ENCODE results near the gene SH3RF1. TPM values are rescaled to one million over a fixed set of nuclear protein-coding genes. Genes with fewer than 3 reads are reported as not detected.

The SH3RF1 gene
- total and polyA plus RNA-seq, 2 of the 8 experiments (the other 6 are each of a cell fraction or from before 2014, with no cell fraction given), result 6.9 to 15.1 TPM

DNA sequence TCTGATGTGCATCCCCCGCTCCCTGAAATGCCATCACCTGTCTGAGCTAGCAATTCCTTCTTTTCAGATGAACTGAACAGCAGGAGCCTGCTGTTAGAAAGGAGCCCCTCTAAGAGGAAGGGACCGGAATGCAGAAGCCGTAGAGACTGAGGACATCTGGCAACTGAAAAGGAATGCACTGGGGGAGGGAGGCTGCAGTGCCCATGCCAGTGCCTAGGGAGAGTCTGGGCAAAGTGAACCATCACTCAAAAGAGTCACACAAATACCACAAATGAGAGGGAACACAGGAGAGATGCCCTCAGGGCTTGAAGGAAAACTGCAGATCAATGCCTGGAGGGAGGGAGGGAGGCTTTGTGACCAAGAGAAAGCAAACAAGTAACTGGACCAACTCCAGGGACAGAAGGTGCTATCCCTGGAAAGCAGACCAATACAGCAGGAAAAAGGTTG, 166.8 kb downstream of the SH3RF1 start (continued):
- TF ChIP-seq, protein P1, sequence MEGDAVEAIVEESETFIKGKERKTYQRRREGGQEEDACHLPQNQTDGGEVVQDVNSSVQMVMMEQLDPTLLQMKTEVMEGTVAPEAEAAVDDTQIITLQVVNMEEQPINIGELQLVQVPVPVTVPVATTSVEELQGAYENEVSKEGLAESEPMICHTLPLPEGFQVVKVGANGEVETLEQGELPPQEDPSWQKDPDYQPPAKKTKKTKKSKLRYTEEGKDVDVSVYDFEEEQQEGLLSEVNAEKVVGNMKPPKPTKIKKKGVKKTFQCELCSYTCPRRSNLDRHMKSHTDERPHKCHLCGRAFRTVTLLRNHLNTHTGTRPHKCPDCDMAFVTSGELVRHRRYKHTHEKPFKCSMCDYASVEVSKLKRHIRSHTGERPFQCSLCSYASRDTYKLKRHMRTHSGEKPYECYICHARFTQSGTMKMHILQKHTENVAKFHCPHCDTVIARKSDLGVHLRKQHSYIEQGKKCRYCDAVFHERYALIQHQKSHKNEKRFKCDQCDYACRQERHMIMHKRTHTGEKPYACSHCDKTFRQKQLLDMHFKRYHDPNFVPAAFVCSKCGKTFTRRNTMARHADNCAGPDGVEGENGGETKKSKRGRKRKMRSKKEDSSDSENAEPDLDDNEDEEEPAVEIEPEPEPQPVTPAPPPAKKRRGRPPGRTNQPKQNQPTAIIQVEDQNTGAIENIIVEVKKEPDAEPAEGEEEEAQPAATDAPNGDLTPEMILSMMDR (IDR thresholded peaks at IDR 0.05; ENCODE audit: control extremely low read depth in 1 of 3, insufficient read depth in 1 of 3, low read depth in 1 of 3, low read length in 3 of 3), result peak in 1 of 3 experiments; percentile 8; a peak in 1 of 4 replicates
- TF ChIP-seq, protein P2, sequence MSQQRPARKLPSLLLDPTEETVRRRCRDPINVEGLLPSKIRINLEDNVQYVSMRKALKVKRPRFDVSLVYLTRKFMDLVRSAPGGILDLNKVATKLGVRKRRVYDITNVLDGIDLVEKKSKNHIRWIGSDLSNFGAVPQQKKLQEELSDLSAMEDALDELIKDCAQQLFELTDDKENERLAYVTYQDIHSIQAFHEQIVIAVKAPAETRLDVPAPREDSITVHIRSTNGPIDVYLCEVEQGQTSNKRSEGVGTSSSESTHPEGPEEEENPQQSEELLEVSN (IDR thresholded peaks at IDR 0.05), result no peak
- TF ChIP-seq GTF2F1 (IDR thresholded peaks at IDR 0.05; ENCODE audit: borderline replicate concordance, low read depth, low read length) (no peak), HDAC2 (IDR thresholded peaks at IDR 0.05; ENCODE audit: borderline replicate concordance in 1 of 2, low read depth in 2 of 2, low read length in 2 of 2) (peak; percentile 51 to 86; a peak in 2 of 4 replicates), KDM4A (IDR thresholded peaks at IDR 0.05; ENCODE audit: low read depth, low read length, severe bottlenecking) (no peak), PHF8 (conservative IDR thresholded peaks at IDR 0.05; ENCODE audit: low read depth, low read length) (no peak), EGR1 (IDR thresholded peaks at IDR 0.05; ENCODE audit: borderline replicate concordance, low read depth, low read length) (no peak), SP2 (IDR thresholded peaks at IDR 0.05; ENCODE audit: low read length) (no peak), CHD1 (IDR thresholded peaks at IDR 0.05; ENCODE audit: low read depth, low read length) (no peak), BRCA1 (IDR thresholded peaks at IDR 0.05; ENCODE audit: low read depth, low read length) (no peak), RFX5 (IDR thresholded peaks at IDR 0.05; ENCODE audit: borderline replicate concordance, low read depth, low read length) (no peak)
- TF ChIP-seq, protein P3, sequence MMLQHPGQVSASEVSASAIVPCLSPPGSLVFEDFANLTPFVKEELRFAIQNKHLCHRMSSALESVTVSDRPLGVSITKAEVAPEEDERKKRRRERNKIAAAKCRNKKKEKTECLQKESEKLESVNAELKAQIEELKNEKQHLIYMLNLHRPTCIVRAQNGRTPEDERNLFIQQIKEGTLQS (IDR thresholded peaks at IDR 0.05; ENCODE audit: insufficient read depth, low read depth, low read length), result no peak
